ENCODE results near the gene ENO2. TPM values are rescaled to one million over a fixed set of nuclear protein-coding genes. Genes with fewer than 3 reads are reported as not detected.
"Not testable (repeated sequence)": the region's sequence is repeated elsewhere in the genome, so short reads cannot be mapped to it uniquely, and the experiment has no call there.

Gene ENO2
- total and polyA plus RNA-seq, 9 donors, result 5.0 to 22.3 (median 11.5) TPM

DNA sequence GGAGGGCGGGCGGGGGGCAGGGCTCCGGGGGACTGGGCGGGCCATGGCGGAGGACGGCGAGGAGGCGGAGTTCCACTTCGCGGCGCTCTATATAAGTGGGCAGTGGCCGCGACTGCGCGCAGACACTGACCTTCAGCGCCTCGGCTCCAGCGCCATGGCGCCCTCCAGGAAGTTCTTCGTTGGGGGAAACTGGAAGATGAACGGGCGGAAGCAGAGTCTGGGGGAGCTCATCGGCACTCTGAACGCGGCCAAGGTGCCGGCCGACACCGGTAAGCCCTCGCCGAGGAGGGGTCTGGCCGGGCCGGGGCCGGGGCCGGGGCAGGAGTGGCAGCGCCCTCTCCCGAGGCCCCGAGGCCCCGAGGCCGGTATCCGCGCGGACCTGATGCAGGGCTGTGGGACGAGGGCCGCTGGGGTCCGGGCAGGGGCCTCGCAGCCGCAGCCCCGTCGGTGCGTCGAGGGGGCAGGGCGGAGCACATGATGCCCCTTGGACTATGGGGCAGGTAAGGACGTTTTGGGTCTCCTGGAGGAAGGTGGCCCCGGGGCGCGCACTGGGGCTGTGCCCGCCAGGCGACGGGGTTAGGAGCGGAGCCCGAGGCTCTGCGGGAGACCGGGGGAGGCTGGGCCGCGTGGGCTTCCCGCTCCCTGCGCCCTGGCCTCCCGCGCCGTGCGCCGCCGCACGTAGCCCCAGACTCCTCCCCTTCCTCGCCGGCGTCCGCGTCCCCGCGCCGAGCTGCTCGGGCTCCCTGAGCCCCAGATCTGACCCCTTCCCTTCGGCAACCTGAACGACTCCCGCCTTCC, 46.8 kb upstream of the ENO2 start, which contains the start of gene TPI1:
TPI1 (plus strand) TSS at position 119 of the 798 bp plus-strand sequence; CDS start at position 155, 36 bp downstream.
- Histone ChIP-seq H3K4me1 (ENCODE audit: insufficient read depth) (no peaks in the 10 kb centered on the region), H3K27me3 (no peaks in the 10 kb centered on the region), H3K9me3 (no peaks in the 10 kb centered on the region), H3K27ac (peak within 1 kb of the TSS; percentile 73 to 90), H3K36me3 (no peaks in the 10 kb centered on the region), H3K4me3 (peak within 1 kb of the TSS; percentile 83)
- TF ChIP-seq POLR2A (IDR thresholded peaks at IDR 0.05) (peak; percentile 95), EP300 (IDR thresholded peaks at IDR 0.05) (no peak), CTCF (IDR thresholded peaks at IDR 0.05) (no peak)
- intact Hi-C loops (cut with DNase I), result loop anchor here (5.0 to 10.0 kb wide), 2 partner anchors 97 to 100 kb away; no protein-coding TSS in a partner anchor
- WGBS, 3 donors, result 0% methylated on average over 58 to 86 of the region's 86 CpGs
- DNase-seq, result peak; percentile 87 to 91 (median 89)

GRCh38 chr12:6868211-6869048, 46.0 kb upstream of the ENO2 start:
- H3K4me3 ChIP-seq, result peak overlapping the region; percentile 83
- no peaks in the 10 kb centered on the region for H3K4me1 ChIP-seq (ENCODE audit: insufficient read depth)
- no peaks in the 10 kb centered on the region for H3K9me3 ChIP-seq
- intact Hi-C loops (cut with DNase I), result loop anchor here (5.0 to 10.0 kb wide), 2 partner anchors 96 to 99 kb away; no protein-coding TSS in a partner anchor
- 6 to 9% (median 7%) methylated on average over 22 of the region's 22 CpGs for WGBS, 3 donors
- DNase-seq, result no peak
- no peaks in the 10 kb centered on the region for H3K36me3 ChIP-seq
- TF ChIP-seq POLR2A (IDR thresholded peaks at IDR 0.05) (no peak), EP300 (IDR thresholded peaks at IDR 0.05) (no peak), CTCF (IDR thresholded peaks at IDR 0.05) (no peak)
- no peaks in the 10 kb centered on the region for H3K27me3 ChIP-seq
- peak overlapping the region; percentile 73 to 90 for H3K27ac ChIP-seq

DNA sequence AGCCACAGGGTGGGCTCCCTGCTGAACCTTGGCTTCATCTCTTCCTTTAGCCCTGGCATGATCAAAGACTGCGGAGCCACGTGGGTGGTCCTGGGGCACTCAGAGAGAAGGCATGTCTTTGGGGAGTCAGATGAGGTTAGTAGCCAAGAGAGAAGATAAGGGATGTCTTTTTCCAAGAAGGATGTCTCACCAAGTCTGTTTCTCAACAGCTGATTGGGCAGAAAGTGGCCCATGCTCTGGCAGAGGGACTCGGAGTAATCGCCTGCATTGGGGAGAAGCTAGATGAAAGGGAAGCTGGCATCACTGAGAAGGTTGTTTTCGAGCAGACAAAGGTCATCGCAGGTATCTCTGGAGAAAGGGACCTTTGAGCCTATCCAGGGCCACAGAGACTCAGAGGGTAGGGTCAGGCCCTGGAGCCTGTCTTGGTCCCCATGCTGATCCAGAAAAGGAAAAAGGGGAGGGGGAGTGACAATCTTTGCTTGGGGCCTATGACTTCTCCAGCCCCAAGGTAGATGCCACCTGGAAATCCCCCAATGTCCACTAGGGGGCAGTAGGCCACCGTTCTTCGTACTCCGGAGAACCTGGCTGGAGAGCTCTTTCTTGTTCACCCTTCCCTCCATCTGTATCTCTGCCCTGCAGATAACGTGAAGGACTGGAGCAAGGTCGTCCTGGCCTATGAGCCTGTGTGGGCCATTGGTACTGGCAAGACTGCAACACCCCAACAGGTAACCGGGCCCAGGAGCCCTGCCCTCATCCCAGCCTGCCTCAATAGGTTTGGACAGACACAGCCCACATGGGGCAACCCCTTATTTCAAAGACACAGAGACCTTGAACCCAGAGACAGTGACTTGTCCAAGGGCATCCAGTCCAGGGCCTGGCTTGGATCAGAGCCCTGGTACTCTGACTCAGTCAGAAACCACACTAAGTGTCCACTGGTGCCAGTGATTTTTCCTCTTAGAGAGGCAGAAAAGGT, 45.0 kb upstream of the ENO2 start:
- H3K4me3 ChIP-seq, result peak overlapping the region; percentile 83
- H3K4me1 ChIP-seq (ENCODE audit: insufficient read depth), result no peaks in the 10 kb centered on the region

DNA sequence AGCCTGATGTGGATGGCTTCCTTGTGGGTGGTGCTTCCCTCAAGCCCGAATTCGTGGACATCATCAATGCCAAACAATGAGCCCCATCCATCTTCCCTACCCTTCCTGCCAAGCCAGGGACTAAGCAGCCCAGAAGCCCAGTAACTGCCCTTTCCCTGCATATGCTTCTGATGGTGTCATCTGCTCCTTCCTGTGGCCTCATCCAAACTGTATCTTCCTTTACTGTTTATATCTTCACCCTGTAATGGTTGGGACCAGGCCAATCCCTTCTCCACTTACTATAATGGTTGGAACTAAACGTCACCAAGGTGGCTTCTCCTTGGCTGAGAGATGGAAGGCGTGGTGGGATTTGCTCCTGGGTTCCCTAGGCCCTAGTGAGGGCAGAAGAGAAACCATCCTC, 44.1 kb upstream of the ENO2 start:
- not testable (repeated sequence) for DNase-seq; H3K4me3 ChIP-seq; H3K27ac ChIP-seq; H3K9me3 ChIP-seq; H3K36me3 ChIP-seq; H3K4me1 ChIP-seq (ENCODE audit: insufficient read depth); H3K27me3 ChIP-seq
- 53 to 61% (median 53%) methylated on average over 4 of the region's 4 CpGs for WGBS, 3 donors
- intact Hi-C loops (cut with DNase I), result loop anchor here in 1 of 4 donors (5.0 kb wide), 1 partner anchor 57 kb away; the partner anchor contains the start of gene ATN1

More for the DNA sequence above, 45.0 kb upstream of the ENO2 start:
- intact Hi-C loops (cut with DNase I), result loop anchor here (5.0 to 10.0 kb wide), 3 partner anchors 58 to 98 kb away; partner anchors contain the start of gene ATN1 (in 1 of the 4)
- no peak for TF ChIP-seq EP300 (IDR thresholded peaks at IDR 0.05)
- TF ChIP-seq POLR2A (IDR thresholded peaks at IDR 0.05), result peak; percentile 13
- peak; percentile 82 to 87 (median 85) for TF ChIP-seq CTCF (IDR thresholded peaks at IDR 0.05)
- no peaks in the 10 kb centered on the region for H3K36me3 ChIP-seq
- no peaks in the 10 kb centered on the region for H3K27me3 ChIP-seq
- H3K9me3 ChIP-seq, result no peaks in the 10 kb centered on the region
- peak; percentile 70 to 88 (median 83) for DNase-seq
- 16 to 22% (median 20%) methylated on average over 12 of the region's 12 CpGs for WGBS, 3 donors
- H3K27ac ChIP-seq, result no peak overlapping the region
